Chondrocyte (in vitro differentiated cells): ENCODE data around the gene SAYSD1. TPM values are rescaled to one million over a fixed set of nuclear protein-coding genes. Genes with fewer than 3 reads are reported as not detected.

Source experiments
- DNase-seq: peaks from one replicate; pipeline ENCODE4 v3.0.0; 2021; ENCODE audit warnings: mixed read lengths, low spot score
- H3K27ac Mint-ChIP-seq: one replicate; pipeline ENCODE4 v1.8.0; 2021; ENCODE audit warnings: mild to moderate bottlenecking, moderate library complexity, mixed read lengths; ENCODE audit not compliant: unreplicated experiment
- H3K27me3 Mint-ChIP-seq: 2 replicates; pipeline ENCODE4 v1.8.0; 2021; ENCODE audit warnings: low read depth, mixed read lengths
- H3K36me3 Mint-ChIP-seq: 2 replicates; pipeline ENCODE4 v1.8.0; 2021; ENCODE audit warnings: low read depth, mixed read lengths
- H3K4me1 Mint-ChIP-seq: 2 replicates; pipeline ENCODE4 v1.8.0; 2021; ENCODE audit warnings: low read depth, mild to moderate bottlenecking, mixed read lengths
- H3K4me3 Mint-ChIP-seq: one replicate; pipeline ENCODE4 v1.8.0; 2021; ENCODE audit warnings: mild to moderate bottlenecking, moderate library complexity, mixed read lengths; ENCODE audit not compliant: unreplicated experiment
- H3K9me3 Mint-ChIP-seq: 2 replicates; pipeline ENCODE4 v1.8.0; 2021; ENCODE audit warnings: low read depth, mixed read lengths
- total RNA-seq: library from RNA; stranded (reverse); gene quantifications from 3 replicates; pipeline ENCODE4 v1.2.1, GENCODE V29; 2021
- TF ChIP-seq, protein P1 (sequence below): fragments of 200-600 bp; sonication (generic); IDR thresholded peaks from 2 replicates; pipeline ENCODE4 v1.5.0; 2021; ENCODE audit warnings: antibody characterized with exemption, mild to moderate bottlenecking, moderate library complexity

The SAYSD1 gene
- total RNA-seq, 1 donor from 2014 or later, result 13.9 TPM

DNA sequence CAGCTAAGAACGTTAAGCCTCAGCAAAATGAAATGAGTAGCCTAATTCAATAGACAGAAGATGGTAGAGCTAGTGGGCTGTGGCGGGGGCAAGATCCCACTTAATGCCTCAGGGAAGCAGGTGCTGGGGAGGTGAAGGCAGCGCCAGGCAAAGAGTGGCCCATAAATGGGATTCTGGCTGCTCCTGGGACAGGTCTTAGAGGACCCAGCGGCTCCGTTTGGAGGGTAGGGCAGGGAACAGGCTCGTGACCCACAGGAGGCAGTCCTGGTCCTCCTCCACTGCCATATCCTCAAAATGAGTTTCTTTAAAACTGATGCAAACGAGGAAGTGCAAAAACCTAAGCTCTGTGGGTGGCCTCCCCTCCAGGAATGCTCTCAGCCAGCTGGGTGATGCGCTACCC lies 32.7 kb downstream of the SAYSD1 start:
- H3K4me3 Mint-ChIP-seq, result no peak overlapping the region
- no peaks in the 10 kb centered on the region for H3K4me1 Mint-ChIP-seq
- TF ChIP-seq, protein P1, sequence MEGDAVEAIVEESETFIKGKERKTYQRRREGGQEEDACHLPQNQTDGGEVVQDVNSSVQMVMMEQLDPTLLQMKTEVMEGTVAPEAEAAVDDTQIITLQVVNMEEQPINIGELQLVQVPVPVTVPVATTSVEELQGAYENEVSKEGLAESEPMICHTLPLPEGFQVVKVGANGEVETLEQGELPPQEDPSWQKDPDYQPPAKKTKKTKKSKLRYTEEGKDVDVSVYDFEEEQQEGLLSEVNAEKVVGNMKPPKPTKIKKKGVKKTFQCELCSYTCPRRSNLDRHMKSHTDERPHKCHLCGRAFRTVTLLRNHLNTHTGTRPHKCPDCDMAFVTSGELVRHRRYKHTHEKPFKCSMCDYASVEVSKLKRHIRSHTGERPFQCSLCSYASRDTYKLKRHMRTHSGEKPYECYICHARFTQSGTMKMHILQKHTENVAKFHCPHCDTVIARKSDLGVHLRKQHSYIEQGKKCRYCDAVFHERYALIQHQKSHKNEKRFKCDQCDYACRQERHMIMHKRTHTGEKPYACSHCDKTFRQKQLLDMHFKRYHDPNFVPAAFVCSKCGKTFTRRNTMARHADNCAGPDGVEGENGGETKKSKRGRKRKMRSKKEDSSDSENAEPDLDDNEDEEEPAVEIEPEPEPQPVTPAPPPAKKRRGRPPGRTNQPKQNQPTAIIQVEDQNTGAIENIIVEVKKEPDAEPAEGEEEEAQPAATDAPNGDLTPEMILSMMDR, result no peak
- H3K9me3 Mint-ChIP-seq, result no peaks in the 10 kb centered on the region
- no peak for DNase-seq
- H3K27me3 Mint-ChIP-seq, result peaks cover 39% of the 10 kb centered on the region
- H3K27ac Mint-ChIP-seq, result no peak overlapping the region
- no peaks in the 10 kb centered on the region for H3K36me3 Mint-ChIP-seq

DNA sequence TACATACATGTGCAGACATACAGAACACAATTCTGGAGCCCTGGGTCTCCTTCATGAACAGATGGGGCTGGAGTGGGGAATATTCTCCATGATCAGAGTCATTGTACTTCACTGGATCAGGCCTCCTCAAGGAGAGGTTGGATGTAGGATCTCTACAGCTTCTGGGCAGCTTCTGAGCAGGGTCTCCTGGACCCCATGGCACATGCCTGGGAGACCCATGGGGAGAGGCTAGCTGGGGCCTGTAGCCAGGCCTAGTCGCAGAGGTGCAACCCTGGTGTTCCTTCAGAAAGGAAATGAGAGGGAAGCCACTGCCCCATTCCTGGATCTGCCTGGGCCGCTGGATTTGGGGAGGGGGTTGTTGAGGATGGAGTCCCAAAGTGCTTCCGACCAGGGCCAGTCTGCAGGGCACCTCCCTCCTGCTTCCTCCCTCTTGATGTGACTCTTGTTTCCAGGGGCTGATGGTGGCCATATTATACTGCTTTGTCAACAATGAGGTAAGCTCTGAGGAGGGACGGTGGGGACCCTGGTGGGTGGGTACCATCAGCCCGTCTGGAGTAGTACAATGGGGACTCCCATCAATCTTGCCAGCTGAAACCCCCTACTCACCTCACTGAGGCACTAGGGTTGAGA lies 34.6 kb downstream of the SAYSD1 start:
- Mint-ChIP-seq H3K27ac (no peak overlapping the region), H3K4me1 (no peaks in the 10 kb centered on the region), H3K36me3 (no peaks in the 10 kb centered on the region), H3K9me3 (no peaks in the 10 kb centered on the region), H3K27me3 (peaks cover 28% of the 10 kb centered on the region), H3K4me3 (no peak overlapping the region)
- TF ChIP-seq, protein P1, result no peak
- no peak for DNase-seq

GRCh38 chr6:39079197-39080125 lies 35.5 kb downstream of the SAYSD1 start:
- no peak for DNase-seq
- no peaks in the 10 kb centered on the region for H3K4me1 Mint-ChIP-seq
- TF ChIP-seq, protein P1, result no peak
- no peaks in the 10 kb centered on the region for H3K36me3 Mint-ChIP-seq
- peaks cover 29% of the 10 kb centered on the region for H3K27me3 Mint-ChIP-seq
- H3K9me3 Mint-ChIP-seq, result no peaks in the 10 kb centered on the region
- no peak overlapping the region for H3K27ac Mint-ChIP-seq
- no peak overlapping the region for H3K4me3 Mint-ChIP-seq

DNA sequence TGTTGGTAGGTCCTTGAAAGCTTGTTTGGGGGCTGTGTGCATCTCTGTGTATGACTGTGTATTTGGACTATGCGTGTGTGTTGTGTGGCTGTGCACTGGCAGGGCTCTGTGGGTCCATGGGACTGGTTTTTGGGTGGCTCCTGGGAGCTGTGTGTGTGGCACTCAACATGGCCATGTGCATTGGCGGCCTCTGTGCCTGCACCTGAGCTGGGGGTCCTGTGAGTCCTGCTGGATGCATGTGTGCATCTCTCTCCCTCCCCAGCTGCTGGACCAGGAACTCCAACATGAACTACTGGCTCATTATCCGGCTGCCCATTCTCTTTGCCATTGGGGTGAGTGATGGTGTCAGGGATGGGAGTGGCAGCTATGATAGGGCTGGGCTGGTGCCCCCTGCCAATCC lies 36.3 kb downstream of the SAYSD1 start:
- no peak for DNase-seq

More for the DNA sequence above, 36.3 kb downstream of the SAYSD1 start:
- no peaks in the 10 kb centered on the region for H3K4me1 Mint-ChIP-seq
- H3K9me3 Mint-ChIP-seq, result no peaks in the 10 kb centered on the region
- H3K4me3 Mint-ChIP-seq, result no peak overlapping the region
- H3K36me3 Mint-ChIP-seq, result no peaks in the 10 kb centered on the region
- TF ChIP-seq, protein P1, result no peak
- peaks cover 27% of the 10 kb centered on the region for H3K27me3 Mint-ChIP-seq
- H3K27ac Mint-ChIP-seq, result no peak overlapping the region
